IMR-90 (cell line): Measurements from ENCODE around the gene GPR39. TPM values are rescaled to one million over a fixed set of nuclear protein-coding genes. Genes with fewer than 3 reads are reported as not detected.

ENCODE experiments used
- ATAC-seq: fragments of 200-7000 bp; cut with Tn5 transposase; 2 replicates; pipeline ENCODE4 v1.9.1; 2020; ENCODE audit warnings: low read depth, mild to moderate bottlenecking, moderate library complexity
- BruUV-seq: library from RNA; stranded (reverse); fragments of 400-500 nt; replicated peaks from 2 replicates; lab custom pipeline; 2021; lab: Mats Ljungman, UMichigan
- CTCF ChIA-PET: fragments of 300-600 bp; formaldehyde crosslinking; extraction: SDS; loops from one replicate; lab custom pipeline; 2021; ENCODE audit warnings: antibody characterized with exemption; lab: Yijun Ruan, JAX
- POLR2A ChIA-PET: fragments of 300-600 bp; sonication (Branson Sonifier 250); formaldehyde crosslinking; loops from one replicate; lab custom pipeline; 2022; ENCODE audit warnings: antibody characterized with exemption; ENCODE audit not compliant: unreplicated experiment; lab: Charles Lee
- DNase-seq: peaks from one replicate; pipeline ENCODE4 v3.0.0; 2013
- H2AFZ ChIP-seq: replicated peaks from 2 replicates; pipeline ENCODE3; 2013; ENCODE audit warnings: low read length, mild to moderate bottlenecking; ENCODE audit not compliant: poor library complexity
- H2AK5ac ChIP-seq: 2 replicates; pipeline ENCODE4 v1.6.1; 2013; ENCODE audit warnings: low read depth, low read length, inconsistent platforms
- H2AK9ac ChIP-seq: replicated peaks from 2 replicates; pipeline ENCODE3; 2013; ENCODE audit warnings: mild to moderate bottlenecking, low read depth, low read length, moderate library complexity; ENCODE audit not compliant: poor library complexity
- H2BK120ac ChIP-seq: 2 replicates; pipeline ENCODE4 v1.6.1; 2013; ENCODE audit warnings: low read depth, low read length, inconsistent platforms
- H2BK15ac ChIP-seq: 3 replicates; pipeline ENCODE4 v1.6.1; 2013; ENCODE audit warnings: low read depth, low read length, inconsistent platforms
- H2BK20ac ChIP-seq: 2 replicates; pipeline ENCODE4 v1.6.1; 2013; ENCODE audit warnings: low read depth, mild to moderate bottlenecking, inconsistent platforms, low read length, moderate library complexity
- H2BK5ac ChIP-seq: 2 replicates; pipeline ENCODE4 v1.6.1; 2013; ENCODE audit warnings: mild to moderate bottlenecking, low read depth, low read length, inconsistent platforms; ENCODE audit not compliant: poor library complexity, severe bottlenecking
- H3K14ac ChIP-seq: replicated peaks from 2 replicates; pipeline ENCODE4 v1.6.1; 2013; ENCODE audit warnings: low read depth, low read length, inconsistent platforms
- H3K18ac ChIP-seq: 2 replicates; pipeline ENCODE4 v1.6.1; 2013; ENCODE audit warnings: low read depth, low read length, control low read depth
- H3K23ac ChIP-seq: 2 replicates; pipeline ENCODE4 v1.6.1; 2013; ENCODE audit warnings: low read depth, low read length, inconsistent platforms
- H3K27ac ChIP-seq: 2 replicates; pipeline ENCODE4 v1.5.1; 2013; ENCODE audit warnings: mild to moderate bottlenecking, control low read depth, low read length; ENCODE audit not compliant: insufficient read depth
- H3K27me3 ChIP-seq: 2 replicates; pipeline ENCODE4 v1.6.1; 2013; ENCODE audit warnings: low read length; ENCODE audit not compliant: control insufficient read depth, insufficient read depth
- H3K36me3 ChIP-seq: 2 replicates; pipeline ENCODE4 v1.6.1; 2013; ENCODE audit warnings: low read length, mixed read lengths; ENCODE audit not compliant: control insufficient read depth, insufficient read depth
- H3K4ac ChIP-seq: 2 replicates; pipeline ENCODE4 v1.6.1; 2013; ENCODE audit warnings: low read depth, low read length, inconsistent platforms
- H3K4me1 ChIP-seq: 2 replicates; pipeline ENCODE4 v1.6.1; 2013; ENCODE audit warnings: low read length, mixed read lengths; ENCODE audit not compliant: control insufficient read depth, insufficient read depth
- H3K4me2 ChIP-seq: 2 replicates; pipeline ENCODE4 v1.6.1; 2013; ENCODE audit warnings: low read depth, mild to moderate bottlenecking, control low read depth, low read length, moderate library complexity
- H3K4me3 ChIP-seq: 2 replicates; pipeline ENCODE4 v1.5.1; 2013; ENCODE audit warnings: low read depth, mild to moderate bottlenecking, control low read depth, low read length, moderate library complexity; ENCODE audit not compliant: insufficient read depth
- H3K56ac ChIP-seq: 2 replicates; pipeline ENCODE4 v1.6.1; 2013; ENCODE audit warnings: low read length, inconsistent platforms; ENCODE audit not compliant: insufficient read depth; ENCODE audit errors: extremely low read depth
- H3K79me1 ChIP-seq, 2 experiments: 2 replicates each; pipeline ENCODE4 v1.6.1; 2013; ENCODE audit warnings: low read length in 2 of 2, inconsistent platforms in 1 of 2, low read depth in 1 of 2
- H3K9ac ChIP-seq: 2 replicates; pipeline ENCODE4 v1.6.1; 2013; ENCODE audit warnings: low read depth, low read length, control low read depth
- H3K9me1 ChIP-seq: 2 replicates; pipeline ENCODE4 v1.6.1; 2013; ENCODE audit warnings: low read length, inconsistent platforms; ENCODE audit not compliant: insufficient read depth
- H3K9me3 ChIP-seq: 2 replicates; pipeline ENCODE4 v1.6.1; 2013; ENCODE audit warnings: low read length; ENCODE audit not compliant: control insufficient read depth, insufficient read depth
- H4K20me1 ChIP-seq: 2 replicates; pipeline ENCODE4 v1.6.1; 2013; ENCODE audit warnings: low read length, inconsistent platforms; ENCODE audit not compliant: insufficient read depth
- H4K5ac ChIP-seq: 2 replicates; pipeline ENCODE4 v1.6.1; 2013; ENCODE audit warnings: mild to moderate bottlenecking, low read depth, low read length, control low read depth
- H4K8ac ChIP-seq, 2 experiments: 2 replicates each; pipeline ENCODE4 v1.6.1; 2013; ENCODE audit warnings: low read depth in 2 of 2, low read length in 2 of 2, control low read depth in 1 of 2, inconsistent platforms in 1 of 2
- H4K91ac ChIP-seq: 2 replicates; pipeline ENCODE4 v1.6.1; 2013; ENCODE audit warnings: low read depth, low read length, inconsistent platforms; ENCODE audit not compliant: insufficient read depth
- CEBPB ChIP-seq: IDR thresholded peaks from 2 replicates; pipeline ENCODE4 v1.6.1; 2012; ENCODE audit warnings: low read depth, low read length, improper control_type of control experiment
- CHD1 ChIP-seq: IDR thresholded peaks from 2 replicates; pipeline ENCODE4 v1.6.1; 2012; ENCODE audit warnings: low read depth, low read length, improper control_type of control experiment
- FOS ChIP-seq: fragments of 150-350 bp; IDR thresholded peaks from 2 replicates; pipeline ENCODE4 v1.6.1; 2016; ENCODE audit warnings: low read depth, low read length
- MAFK ChIP-seq: IDR thresholded peaks from 2 replicates; pipeline ENCODE4 v1.6.1; 2012; ENCODE audit warnings: low read depth, low read length, improper control_type of control experiment
- MXI1 ChIP-seq: IDR thresholded peaks from 2 replicates; pipeline ENCODE4 v1.6.1; 2012; ENCODE audit warnings: low read depth, mild to moderate bottlenecking, low read length, moderate library complexity, borderline replicate concordance
- NFE2L2 ChIP-seq: fragments of 150-350 bp; IDR thresholded peaks from 2 replicates; pipeline ENCODE4 v1.6.1; 2016; ENCODE audit warnings: low read depth, mild to moderate bottlenecking, low read length
- RAD21 ChIP-seq: IDR thresholded peaks from 2 replicates; pipeline ENCODE4 v1.6.1; 2012; ENCODE audit warnings: low read length, improper control_type of control experiment
- RCOR1 ChIP-seq: IDR thresholded peaks from 2 replicates; pipeline ENCODE4 v1.6.1; 2012; ENCODE audit warnings: mild to moderate bottlenecking, low read length, improper control_type of control experiment; ENCODE audit not compliant: insufficient replicate concordance
- SMC3 ChIP-seq: fragments of 150-350 bp; IDR thresholded peaks from 2 replicates; pipeline ENCODE4 v1.6.1; 2016; ENCODE audit warnings: low read depth, mild to moderate bottlenecking, antibody characterized with exemption, low read length, moderate library complexity
- WGBS, 2 experiments: methylation state at CpG; one replicate each; pipeline versions ENCODE4 v1.1.5 to v1.1.7; 2013; ENCODE audit warnings: missing lambda C conversion rate in 2 of 2; ENCODE audit not compliant: insufficient read length in 1 of 2; ENCODE audit errors: extremely low coverage in 2 of 2; 5-methylcytosine and 5-hydroxymethylcytosine counted together
- dilution Hi-C: fragments of 300-500 bp; cut with HindIII; formaldehyde crosslinking; loops from one replicate; pipeline ENCODE4 v1.14.3; 2018; ENCODE audit warnings: low sequenced_read_pairs; ENCODE audit not compliant: unreplicated experiment
- in situ Hi-C: fragments of 300-500 bp; cut with MboI; formaldehyde crosslinking; loops from 3 replicates; pipeline ENCODE4 v1.14.3; 2019; ENCODE audit warnings: low sequenced_read_pairs, inconsistent platforms, mixed read lengths
- intact Hi-C: fragments of 100-400 bp; cut with micrococcal nuclease; formaldehyde crosslinking; loops from 2 replicates; pipeline ENCODE4 v1.10.0; 2022
- polyA plus RNA-seq, 3 experiments: library from polyadenylated mRNA; depleted of rRNA; stranded (reverse); fragments of >200 nt; gene quantifications; 2 replicates each; pipeline ENCODE4 v1.2.3, GENCODE V29; 2012; ENCODE audit warnings: low replicate concordance in 1 of 3
- total RNA-seq: library from RNA; depleted of rRNA; stranded (reverse); fragments of >200 nt; gene quantifications from 2 replicates; pipeline ENCODE4 v1.2.3, GENCODE V29; 2012
- TF ChIP-seq, protein P1 (sequence below): fragments of 150-350 bp; IDR thresholded peaks from 2 replicates; pipeline ENCODE4 v1.6.1; 2016; ENCODE audit warnings: low read depth, mild to moderate bottlenecking, low read length, moderate library complexity, borderline replicate concordance
- TF ChIP-seq, protein P2 (sequence below): conservative IDR thresholded peaks from 2 replicates; pipeline ENCODE4 v1.5.1; 2012; ENCODE audit warnings: mild to moderate bottlenecking, low read depth, low read length, improper control_type of control experiment

GPR39 gene
- total and polyA plus RNA-seq, 2 of the 4 experiments (the other 2 are of a cell fraction), result 4.4 to 9.0 TPM

GRCh38 chr2:132623096-132623839, 206.7 kb downstream of the GPR39 start (continued):
- TF ChIP-seq, protein P1, sequence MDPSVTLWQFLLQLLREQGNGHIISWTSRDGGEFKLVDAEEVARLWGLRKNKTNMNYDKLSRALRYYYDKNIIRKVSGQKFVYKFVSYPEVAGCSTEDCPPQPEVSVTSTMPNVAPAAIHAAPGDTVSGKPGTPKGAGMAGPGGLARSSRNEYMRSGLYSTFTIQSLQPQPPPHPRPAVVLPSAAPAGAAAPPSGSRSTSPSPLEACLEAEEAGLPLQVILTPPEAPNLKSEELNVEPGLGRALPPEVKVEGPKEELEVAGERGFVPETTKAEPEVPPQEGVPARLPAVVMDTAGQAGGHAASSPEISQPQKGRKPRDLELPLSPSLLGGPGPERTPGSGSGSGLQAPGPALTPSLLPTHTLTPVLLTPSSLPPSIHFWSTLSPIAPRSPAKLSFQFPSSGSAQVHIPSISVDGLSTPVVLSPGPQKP, result no peak
- no peak for TF ChIP-seq MXI1

DNA sequence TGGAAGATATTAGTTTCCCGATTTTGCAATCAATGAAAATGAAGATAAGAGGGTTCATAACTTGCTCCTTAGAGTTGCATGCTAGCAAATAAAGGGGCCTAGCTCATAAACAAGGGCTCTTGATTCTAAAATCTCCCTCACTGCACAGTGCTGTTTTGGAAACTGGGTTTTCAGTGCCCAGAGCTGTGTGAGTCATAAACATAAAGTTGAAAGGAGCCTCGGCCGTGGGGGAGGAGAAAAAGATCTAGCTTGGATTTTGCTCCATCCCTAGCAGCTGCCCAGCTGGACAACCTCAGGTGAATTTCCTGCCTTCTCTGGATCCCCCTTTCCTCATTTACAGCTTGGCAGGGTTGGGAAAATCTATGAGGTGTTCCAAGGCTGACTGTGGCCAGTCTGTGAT, 210.9 kb downstream of the GPR39 start:
- no peak overlapping the region for H3K27ac ChIP-seq
- no peak for ATAC-seq
- CTCF ChIA-PET, result interaction anchor here (1.5 kb wide), 1 partner anchor 24 kb away, joined by 3 read pairs; no protein-coding TSS in a partner anchor
- no peak overlapping the region for H2AK9ac ChIP-seq
- no peak overlapping the region for H2BK5ac ChIP-seq
- no peak overlapping the region for H3K4me3 ChIP-seq
- H3K9me1 ChIP-seq, result peaks cover 5% of the 10 kb centered on the region
- no peak overlapping the region for H3K23ac ChIP-seq
- no peak overlapping the region for H2AK5ac ChIP-seq
- H4K91ac ChIP-seq, result no peak overlapping the region
- no peak overlapping the region for H4K8ac ChIP-seq
- no peak overlapping the region for H3K18ac ChIP-seq
- no TSS peak for BruUV-seq
- TF ChIP-seq FOS, result no peak
- TF ChIP-seq CHD1, result no peak
- TF ChIP-seq CEBPB, result no peak
- no peak for TF ChIP-seq SMC3
- TF ChIP-seq, protein P2, sequence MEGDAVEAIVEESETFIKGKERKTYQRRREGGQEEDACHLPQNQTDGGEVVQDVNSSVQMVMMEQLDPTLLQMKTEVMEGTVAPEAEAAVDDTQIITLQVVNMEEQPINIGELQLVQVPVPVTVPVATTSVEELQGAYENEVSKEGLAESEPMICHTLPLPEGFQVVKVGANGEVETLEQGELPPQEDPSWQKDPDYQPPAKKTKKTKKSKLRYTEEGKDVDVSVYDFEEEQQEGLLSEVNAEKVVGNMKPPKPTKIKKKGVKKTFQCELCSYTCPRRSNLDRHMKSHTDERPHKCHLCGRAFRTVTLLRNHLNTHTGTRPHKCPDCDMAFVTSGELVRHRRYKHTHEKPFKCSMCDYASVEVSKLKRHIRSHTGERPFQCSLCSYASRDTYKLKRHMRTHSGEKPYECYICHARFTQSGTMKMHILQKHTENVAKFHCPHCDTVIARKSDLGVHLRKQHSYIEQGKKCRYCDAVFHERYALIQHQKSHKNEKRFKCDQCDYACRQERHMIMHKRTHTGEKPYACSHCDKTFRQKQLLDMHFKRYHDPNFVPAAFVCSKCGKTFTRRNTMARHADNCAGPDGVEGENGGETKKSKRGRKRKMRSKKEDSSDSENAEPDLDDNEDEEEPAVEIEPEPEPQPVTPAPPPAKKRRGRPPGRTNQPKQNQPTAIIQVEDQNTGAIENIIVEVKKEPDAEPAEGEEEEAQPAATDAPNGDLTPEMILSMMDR, result no peak
- TF ChIP-seq RAD21, result no peak
- no peak for TF ChIP-seq NFE2L2
- no peak for TF ChIP-seq MAFK
- TF ChIP-seq RCOR1, result no peak
- no peak overlapping the region for H3K56ac ChIP-seq
- H3K27me3 ChIP-seq, result no peaks in the 10 kb centered on the region
- no peak overlapping the region for H2AFZ ChIP-seq
- POLR2A ChIA-PET, result no interaction called here
- no peaks in the 10 kb centered on the region for H3K9me3 ChIP-seq
- 0 out of 4 replicates have a peak, but pooled peaks cover 0 to 5% of the 10 kb centered on the region in 2 experiments for H3K79me1 ChIP-seq
- intact Hi-C loops, result no loop called here
- H3K4ac ChIP-seq, result no peak overlapping the region
- H3K9ac ChIP-seq, result no peak overlapping the region
- dilution Hi-C loops, result no loop called here
- H3K4me1 ChIP-seq, result peaks cover 6% of the 10 kb centered on the region; the same call in 1 of the 2 replicates
- in situ Hi-C loops, result no loop called here
- H2BK15ac ChIP-seq, result no peak overlapping the region
- H2BK20ac ChIP-seq, result no peak overlapping the region
- H4K5ac ChIP-seq, result no peak overlapping the region
- no CpG with 5 or more reads among the region's 3 CpGs for WGBS, 2 experiments
- no peaks in the 10 kb centered on the region for H4K20me1 ChIP-seq
- H3K36me3 ChIP-seq, result no peaks in the 10 kb centered on the region
- H3K14ac ChIP-seq, result no peak overlapping the region
- H3K4me2 ChIP-seq, result no peak overlapping the region
- H2BK120ac ChIP-seq, result no peak overlapping the region
- no peak for DNase-seq
